IMR-90 (cell line): ENCODE results near the gene OAS3. TPM values are rescaled to one million over a fixed set of nuclear protein-coding genes. Genes with fewer than 3 reads are reported as not detected.

Source experiments
- ATAC-seq: fragments of 200-7000 bp; cut with Tn5 transposase; 2 replicates; pipeline ENCODE4 v1.9.1; 2020; ENCODE audit warnings: low read depth, mild to moderate bottlenecking, moderate library complexity
- BruUV-seq: library from RNA; stranded (reverse); fragments of 400-500 nt; replicated peaks from 2 replicates; lab custom pipeline; 2021; lab: Mats Ljungman, UMichigan
- CTCF ChIA-PET: fragments of 300-600 bp; formaldehyde crosslinking; extraction: SDS; loops from one replicate; lab custom pipeline; 2021; ENCODE audit warnings: antibody characterized with exemption; lab: Yijun Ruan, JAX
- POLR2A ChIA-PET: fragments of 300-600 bp; sonication (Branson Sonifier 250); formaldehyde crosslinking; loops from one replicate; lab custom pipeline; 2022; ENCODE audit warnings: antibody characterized with exemption; ENCODE audit not compliant: unreplicated experiment; lab: Charles Lee
- DNase-seq: peaks from one replicate; pipeline ENCODE4 v3.0.0; 2013
- H2AFZ ChIP-seq: replicated peaks from 2 replicates; pipeline ENCODE3; 2013; ENCODE audit warnings: low read length, mild to moderate bottlenecking; ENCODE audit not compliant: poor library complexity
- H2AK5ac ChIP-seq: 2 replicates; pipeline ENCODE4 v1.6.1; 2013; ENCODE audit warnings: low read depth, low read length, inconsistent platforms
- H2AK9ac ChIP-seq: replicated peaks from 2 replicates; pipeline ENCODE3; 2013; ENCODE audit warnings: mild to moderate bottlenecking, low read depth, low read length, moderate library complexity; ENCODE audit not compliant: poor library complexity
- H2BK120ac ChIP-seq: 2 replicates; pipeline ENCODE4 v1.6.1; 2013; ENCODE audit warnings: low read depth, low read length, inconsistent platforms
- H2BK15ac ChIP-seq: 3 replicates; pipeline ENCODE4 v1.6.1; 2013; ENCODE audit warnings: low read depth, low read length, inconsistent platforms
- H2BK20ac ChIP-seq: 2 replicates; pipeline ENCODE4 v1.6.1; 2013; ENCODE audit warnings: low read depth, mild to moderate bottlenecking, inconsistent platforms, low read length, moderate library complexity
- H2BK5ac ChIP-seq: 2 replicates; pipeline ENCODE4 v1.6.1; 2013; ENCODE audit warnings: mild to moderate bottlenecking, low read depth, low read length, inconsistent platforms; ENCODE audit not compliant: poor library complexity, severe bottlenecking
- H3K14ac ChIP-seq: replicated peaks from 2 replicates; pipeline ENCODE4 v1.6.1; 2013; ENCODE audit warnings: low read depth, low read length, inconsistent platforms
- H3K18ac ChIP-seq: 2 replicates; pipeline ENCODE4 v1.6.1; 2013; ENCODE audit warnings: low read depth, low read length, control low read depth
- H3K23ac ChIP-seq: 2 replicates; pipeline ENCODE4 v1.6.1; 2013; ENCODE audit warnings: low read depth, low read length, inconsistent platforms
- H3K27ac ChIP-seq: 2 replicates; pipeline ENCODE4 v1.5.1; 2013; ENCODE audit warnings: mild to moderate bottlenecking, control low read depth, low read length; ENCODE audit not compliant: insufficient read depth
- H3K27me3 ChIP-seq: 2 replicates; pipeline ENCODE4 v1.6.1; 2013; ENCODE audit warnings: low read length; ENCODE audit not compliant: control insufficient read depth, insufficient read depth
- H3K36me3 ChIP-seq: 2 replicates; pipeline ENCODE4 v1.6.1; 2013; ENCODE audit warnings: low read length, mixed read lengths; ENCODE audit not compliant: control insufficient read depth, insufficient read depth
- H3K4ac ChIP-seq: 2 replicates; pipeline ENCODE4 v1.6.1; 2013; ENCODE audit warnings: low read depth, low read length, inconsistent platforms
- H3K4me1 ChIP-seq: 2 replicates; pipeline ENCODE4 v1.6.1; 2013; ENCODE audit warnings: low read length, mixed read lengths; ENCODE audit not compliant: control insufficient read depth, insufficient read depth
- H3K4me2 ChIP-seq: 2 replicates; pipeline ENCODE4 v1.6.1; 2013; ENCODE audit warnings: low read depth, mild to moderate bottlenecking, control low read depth, low read length, moderate library complexity
- H3K4me3 ChIP-seq: 2 replicates; pipeline ENCODE4 v1.5.1; 2013; ENCODE audit warnings: low read depth, mild to moderate bottlenecking, control low read depth, low read length, moderate library complexity; ENCODE audit not compliant: insufficient read depth
- H3K56ac ChIP-seq: 2 replicates; pipeline ENCODE4 v1.6.1; 2013; ENCODE audit warnings: low read length, inconsistent platforms; ENCODE audit not compliant: insufficient read depth; ENCODE audit errors: extremely low read depth
- H3K79me1 ChIP-seq, 2 experiments: 2 replicates each; pipeline ENCODE4 v1.6.1; 2013; ENCODE audit warnings: low read length in 2 of 2, inconsistent platforms in 1 of 2, low read depth in 1 of 2
- H3K9ac ChIP-seq: 2 replicates; pipeline ENCODE4 v1.6.1; 2013; ENCODE audit warnings: low read depth, low read length, control low read depth
- H3K9me1 ChIP-seq: 2 replicates; pipeline ENCODE4 v1.6.1; 2013; ENCODE audit warnings: low read length, inconsistent platforms; ENCODE audit not compliant: insufficient read depth
- H3K9me3 ChIP-seq: 2 replicates; pipeline ENCODE4 v1.6.1; 2013; ENCODE audit warnings: low read length; ENCODE audit not compliant: control insufficient read depth, insufficient read depth
- H4K20me1 ChIP-seq: 2 replicates; pipeline ENCODE4 v1.6.1; 2013; ENCODE audit warnings: low read length, inconsistent platforms; ENCODE audit not compliant: insufficient read depth
- H4K5ac ChIP-seq: 2 replicates; pipeline ENCODE4 v1.6.1; 2013; ENCODE audit warnings: mild to moderate bottlenecking, low read depth, low read length, control low read depth
- H4K8ac ChIP-seq, 2 experiments: 2 replicates each; pipeline ENCODE4 v1.6.1; 2013; ENCODE audit warnings: low read depth in 2 of 2, low read length in 2 of 2, control low read depth in 1 of 2, inconsistent platforms in 1 of 2
- H4K91ac ChIP-seq: 2 replicates; pipeline ENCODE4 v1.6.1; 2013; ENCODE audit warnings: low read depth, low read length, inconsistent platforms; ENCODE audit not compliant: insufficient read depth
- BHLHE40 ChIP-seq: fragments of 150-350 bp; IDR thresholded peaks from 2 replicates; pipeline ENCODE4 v1.6.1; 2016; ENCODE audit warnings: mild to moderate bottlenecking, low read depth, low read length
- CEBPB ChIP-seq: IDR thresholded peaks from 2 replicates; pipeline ENCODE4 v1.6.1; 2012; ENCODE audit warnings: low read depth, low read length, improper control_type of control experiment
- CHD1 ChIP-seq: IDR thresholded peaks from 2 replicates; pipeline ENCODE4 v1.6.1; 2012; ENCODE audit warnings: low read depth, low read length, improper control_type of control experiment
- FOS ChIP-seq: fragments of 150-350 bp; IDR thresholded peaks from 2 replicates; pipeline ENCODE4 v1.6.1; 2016; ENCODE audit warnings: low read depth, low read length
- MAFK ChIP-seq: IDR thresholded peaks from 2 replicates; pipeline ENCODE4 v1.6.1; 2012; ENCODE audit warnings: low read depth, low read length, improper control_type of control experiment
- MAZ ChIP-seq: IDR thresholded peaks from 2 replicates; pipeline ENCODE4 v1.6.1; 2012; ENCODE audit warnings: low read depth, mild to moderate bottlenecking, low read length, improper control_type of control experiment, moderate library complexity, borderline replicate concordance
- MXI1 ChIP-seq: IDR thresholded peaks from 2 replicates; pipeline ENCODE4 v1.6.1; 2012; ENCODE audit warnings: low read depth, mild to moderate bottlenecking, low read length, moderate library complexity, borderline replicate concordance
- NFE2L2 ChIP-seq: fragments of 150-350 bp; IDR thresholded peaks from 2 replicates; pipeline ENCODE4 v1.6.1; 2016; ENCODE audit warnings: low read depth, mild to moderate bottlenecking, low read length
- POLR2A ChIP-seq: IDR thresholded peaks from 2 replicates; pipeline ENCODE4 v1.6.1; 2012; ENCODE audit warnings: mild to moderate bottlenecking, low read depth, low read length
- RAD21 ChIP-seq: IDR thresholded peaks from 2 replicates; pipeline ENCODE4 v1.6.1; 2012; ENCODE audit warnings: low read length, improper control_type of control experiment
- RCOR1 ChIP-seq: IDR thresholded peaks from 2 replicates; pipeline ENCODE4 v1.6.1; 2012; ENCODE audit warnings: mild to moderate bottlenecking, low read length, improper control_type of control experiment; ENCODE audit not compliant: insufficient replicate concordance
- RFX5 ChIP-seq: IDR thresholded peaks from 2 replicates; pipeline ENCODE4 v1.8.0; 2012; ENCODE audit warnings: low read depth, mild to moderate bottlenecking, low read length, moderate library complexity
- SMC3 ChIP-seq: fragments of 150-350 bp; IDR thresholded peaks from 2 replicates; pipeline ENCODE4 v1.6.1; 2016; ENCODE audit warnings: low read depth, mild to moderate bottlenecking, antibody characterized with exemption, low read length, moderate library complexity
- USF2 ChIP-seq: fragments of 150-350 bp; IDR thresholded peaks from 2 replicates; pipeline ENCODE4 v1.6.1; 2017; ENCODE audit warnings: mild to moderate bottlenecking, antibody characterized with exemption, low read length, low read depth
- WGBS, 2 experiments: methylation state at CpG; one replicate each; pipeline versions ENCODE4 v1.1.5 to v1.1.7; 2013; ENCODE audit warnings: missing lambda C conversion rate in 2 of 2; ENCODE audit not compliant: insufficient read length in 1 of 2; ENCODE audit errors: extremely low coverage in 2 of 2; 5-methylcytosine and 5-hydroxymethylcytosine counted together
- dilution Hi-C: fragments of 300-500 bp; cut with HindIII; formaldehyde crosslinking; loops from one replicate; pipeline ENCODE4 v1.14.3; 2018; ENCODE audit warnings: low sequenced_read_pairs; ENCODE audit not compliant: unreplicated experiment
- in situ Hi-C: fragments of 300-500 bp; cut with MboI; formaldehyde crosslinking; loops from 3 replicates; pipeline ENCODE4 v1.14.3; 2019; ENCODE audit warnings: low sequenced_read_pairs, inconsistent platforms, mixed read lengths
- intact Hi-C: fragments of 100-400 bp; cut with micrococcal nuclease; formaldehyde crosslinking; loops from 2 replicates; pipeline ENCODE4 v1.10.0; 2022
- polyA plus RNA-seq, 3 experiments: library from polyadenylated mRNA; depleted of rRNA; stranded (reverse); fragments of >200 nt; gene quantifications; 2 replicates each; pipeline ENCODE4 v1.2.3, GENCODE V29; 2012; ENCODE audit warnings: low replicate concordance in 1 of 3
- total RNA-seq: library from RNA; depleted of rRNA; stranded (reverse); fragments of >200 nt; gene quantifications from 2 replicates; pipeline ENCODE4 v1.2.3, GENCODE V29; 2012
- TF ChIP-seq, protein P1 (sequence below): conservative IDR thresholded peaks from 2 replicates; pipeline ENCODE4 v1.5.1; 2012; ENCODE audit warnings: mild to moderate bottlenecking, low read depth, low read length, improper control_type of control experiment

OAS3 gene
- total and polyA plus RNA-seq, 2 of the 4 experiments (the other 2 are of a cell fraction): 4.1 to 7.8 TPM

DNA sequence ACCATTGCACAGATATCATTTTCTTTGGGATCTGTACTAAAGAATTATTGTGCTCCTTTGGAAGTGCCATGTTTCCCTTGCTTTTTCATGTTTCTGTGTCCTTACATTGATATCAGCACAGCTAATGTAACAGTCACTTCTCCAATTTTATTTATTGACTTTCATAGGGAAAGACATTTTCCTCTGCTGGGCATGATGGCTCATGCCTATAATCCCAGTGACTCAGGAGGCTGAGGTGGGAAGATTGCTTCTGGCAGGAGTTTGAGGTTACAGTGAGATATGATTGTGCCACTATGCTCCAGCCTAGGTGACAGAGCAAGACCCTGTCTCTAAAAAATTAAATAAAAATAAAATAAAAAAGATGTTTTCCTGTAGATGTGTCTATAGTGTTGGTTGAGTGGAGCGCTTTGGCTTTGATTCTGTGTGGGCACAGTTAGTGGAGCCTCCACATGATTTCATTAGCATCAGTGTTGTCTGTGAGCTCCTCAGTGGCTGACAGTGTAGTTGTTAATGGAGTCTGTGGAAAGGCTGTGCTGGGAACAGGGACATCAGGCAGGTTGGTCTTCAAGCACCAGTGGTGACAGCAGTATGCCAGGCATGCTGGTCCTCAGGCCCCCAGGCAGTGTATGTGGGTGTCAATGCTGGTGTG lies 47.5 kb downstream of the OAS3 start:
- no peak overlapping the region for H4K5ac ChIP-seq
- no peak overlapping the region for H2BK15ac ChIP-seq
- no peak overlapping the region for H2BK120ac ChIP-seq
- ChIA-PET CTCF (interaction anchor here (0.6 kb wide), 1 partner anchor 110 kb away, joined by 4 read pairs; no protein-coding TSS in a partner anchor), POLR2A (no interaction called here)
- H4K8ac ChIP-seq: no peak overlapping the region
- in situ Hi-C loops: no loop called here
- H2AK5ac ChIP-seq: no peak overlapping the region
- no peak for DNase-seq
- no peak overlapping the region for H2AFZ ChIP-seq
- WGBS, 2 experiments: no CpG with 5 or more reads among the region's 1 CpG
- H4K20me1 ChIP-seq: no peaks in the 10 kb centered on the region
- no peaks in the 10 kb centered on the region for H3K4me1 ChIP-seq
- no peaks in the 10 kb centered on the region for H3K36me3 ChIP-seq
- H3K23ac ChIP-seq: no peak overlapping the region
- H3K9ac ChIP-seq: no peak overlapping the region
- H3K27me3 ChIP-seq: no peaks in the 10 kb centered on the region
- TF ChIP-seq FOS: no peak
- TF ChIP-seq MAZ: no peak
- TF ChIP-seq MXI1: no peak
- TF ChIP-seq, protein P1, sequence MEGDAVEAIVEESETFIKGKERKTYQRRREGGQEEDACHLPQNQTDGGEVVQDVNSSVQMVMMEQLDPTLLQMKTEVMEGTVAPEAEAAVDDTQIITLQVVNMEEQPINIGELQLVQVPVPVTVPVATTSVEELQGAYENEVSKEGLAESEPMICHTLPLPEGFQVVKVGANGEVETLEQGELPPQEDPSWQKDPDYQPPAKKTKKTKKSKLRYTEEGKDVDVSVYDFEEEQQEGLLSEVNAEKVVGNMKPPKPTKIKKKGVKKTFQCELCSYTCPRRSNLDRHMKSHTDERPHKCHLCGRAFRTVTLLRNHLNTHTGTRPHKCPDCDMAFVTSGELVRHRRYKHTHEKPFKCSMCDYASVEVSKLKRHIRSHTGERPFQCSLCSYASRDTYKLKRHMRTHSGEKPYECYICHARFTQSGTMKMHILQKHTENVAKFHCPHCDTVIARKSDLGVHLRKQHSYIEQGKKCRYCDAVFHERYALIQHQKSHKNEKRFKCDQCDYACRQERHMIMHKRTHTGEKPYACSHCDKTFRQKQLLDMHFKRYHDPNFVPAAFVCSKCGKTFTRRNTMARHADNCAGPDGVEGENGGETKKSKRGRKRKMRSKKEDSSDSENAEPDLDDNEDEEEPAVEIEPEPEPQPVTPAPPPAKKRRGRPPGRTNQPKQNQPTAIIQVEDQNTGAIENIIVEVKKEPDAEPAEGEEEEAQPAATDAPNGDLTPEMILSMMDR: no peak
- no peak for TF ChIP-seq RAD21
- TF ChIP-seq NFE2L2: no peak
- TF ChIP-seq CEBPB: no peak
- no peak for TF ChIP-seq SMC3
- no peak for TF ChIP-seq RFX5
- no peak for TF ChIP-seq BHLHE40
- no peak for TF ChIP-seq POLR2A
- TF ChIP-seq RCOR1: no peak
- TF ChIP-seq CHD1: no peak
- TF ChIP-seq MAFK: no peak
- TF ChIP-seq USF2: no peak
- no peak overlapping the region for H2BK20ac ChIP-seq
- no peak overlapping the region for H4K91ac ChIP-seq
- H3K18ac ChIP-seq: no peak overlapping the region
- dilution Hi-C loops: no loop called here
- no peak overlapping the region for H3K4me3 ChIP-seq
- intact Hi-C loops: no loop called here
- no peak overlapping the region for H3K4me2 ChIP-seq
- no peak overlapping the region for H2BK5ac ChIP-seq
- no peak overlapping the region for H3K56ac ChIP-seq
- no peak overlapping the region for H3K27ac ChIP-seq
- no peak for ATAC-seq
- no peaks in the 10 kb centered on the region for H3K9me3 ChIP-seq
- H3K14ac ChIP-seq: no peak overlapping the region
- BruUV-seq: no TSS peak
- H3K9me1 ChIP-seq: no peaks in the 10 kb centered on the region
- H3K79me1 ChIP-seq: no peaks in the 10 kb centered on the region
- H3K4ac ChIP-seq: no peak overlapping the region
- H2AK9ac ChIP-seq: no peak overlapping the region
